ENCODE data around the gene OR10K2.
"Not testable (repeated sequence)": the region's sequence is repeated elsewhere in the genome, so short reads cannot be mapped to it uniquely, and the experiment has no call there.

OR10K2 gene, protein sequence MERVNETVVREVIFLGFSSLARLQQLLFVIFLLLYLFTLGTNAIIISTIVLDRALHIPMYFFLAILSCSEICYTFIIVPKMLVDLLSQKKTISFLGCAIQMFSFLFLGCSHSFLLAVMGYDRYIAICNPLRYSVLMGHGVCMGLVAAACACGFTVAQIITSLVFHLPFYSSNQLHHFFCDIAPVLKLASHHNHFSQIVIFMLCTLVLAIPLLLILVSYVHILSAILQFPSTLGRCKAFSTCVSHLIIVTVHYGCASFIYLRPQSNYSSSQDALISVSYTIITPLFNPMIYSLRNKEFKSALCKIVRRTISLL

DNA sequence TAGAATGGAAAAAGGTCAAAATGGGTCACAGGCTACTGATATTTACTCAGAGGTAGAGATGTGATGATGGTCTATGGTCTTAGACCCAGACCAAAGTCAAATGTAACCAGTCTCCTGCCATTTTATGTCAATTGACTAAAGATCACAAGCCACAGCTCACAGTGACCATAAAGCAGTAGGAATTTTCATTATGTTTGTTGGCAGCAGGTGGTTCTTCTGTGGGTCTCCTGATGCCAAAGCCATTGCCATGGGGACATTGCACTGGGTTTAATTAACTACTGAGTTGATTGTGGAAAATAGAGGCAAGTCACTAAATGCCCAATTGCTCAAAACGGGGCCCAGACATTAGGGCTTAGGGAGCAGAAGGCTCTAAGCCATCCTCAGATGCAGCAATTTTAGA is at the start of gene OR10K2:
OR10K2 (minus strand) TSS at position 101 of the 400 bp plus-strand sequence. CDS start 5,371 bp downstream, outside the sequence.
- DNase-seq (ENCODE audit: low read depth in 2 of 2) = no peak

- no peak for DNase-seq (ENCODE audit: low read depth in 2 of 2)
Observed at GRCh38 chr1:158471920-158472319, 45.9 kb upstream of the OR10K2 start, which contains the start of gene OR10R2. Gene OR10R2 (plus strand): TSS chr1:158472220. CDS start chr1:158472326, 106 bp downstream.

GRCh38 chr1:158461534-158461933 is 35.5 kb upstream of the OR10K2 start, which contains the start of gene OR10K1:
Gene OR10K1 (plus strand): TSS chr1:158461834. CDS start chr1:158465562, 3,728 bp downstream.
- no peak for DNase-seq (ENCODE audit: low read depth in 2 of 2)

DNA sequence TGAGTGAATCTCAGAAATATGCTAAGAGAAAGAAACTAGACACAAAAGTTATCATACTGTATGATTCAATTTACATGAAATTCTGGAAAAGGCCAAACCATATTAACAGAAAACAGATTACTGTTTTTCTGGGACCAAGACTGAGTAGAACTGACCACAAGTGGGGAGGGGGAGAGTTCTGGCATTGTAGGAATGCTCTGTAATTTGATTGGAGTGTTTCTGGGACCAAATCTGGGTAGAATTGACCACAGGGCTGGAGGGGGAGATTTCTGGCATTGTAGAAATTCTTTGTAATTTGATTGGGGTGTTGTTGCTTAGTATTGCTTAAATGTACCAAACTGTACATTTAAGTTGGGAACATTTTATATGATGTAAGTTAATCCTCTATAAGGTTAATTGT is 32.2 kb upstream of the OR10K2 start:
- DNase-seq (ENCODE audit: low read depth in 2 of 2) = no peak

DNA sequence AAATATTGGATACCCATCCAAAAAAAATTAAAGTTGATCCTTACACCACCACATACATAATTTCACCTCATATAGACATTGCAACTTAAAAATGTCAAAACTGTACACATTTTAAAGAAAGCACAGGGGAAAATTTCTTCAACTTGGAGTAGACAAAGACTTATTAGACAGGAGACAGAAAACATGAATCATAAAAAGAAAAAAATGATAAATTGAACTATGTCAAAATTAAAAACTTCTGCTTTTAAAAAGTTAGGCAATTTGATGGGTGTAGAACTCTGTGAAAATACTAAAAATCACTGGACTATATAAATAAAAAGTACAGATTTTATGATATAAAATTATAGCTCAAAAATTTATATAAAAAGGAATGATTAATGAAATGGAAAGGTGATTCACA is 31.2 kb upstream of the OR10K2 start:
- no peak for DNase-seq (ENCODE audit: low read depth in 2 of 2)

DNA sequence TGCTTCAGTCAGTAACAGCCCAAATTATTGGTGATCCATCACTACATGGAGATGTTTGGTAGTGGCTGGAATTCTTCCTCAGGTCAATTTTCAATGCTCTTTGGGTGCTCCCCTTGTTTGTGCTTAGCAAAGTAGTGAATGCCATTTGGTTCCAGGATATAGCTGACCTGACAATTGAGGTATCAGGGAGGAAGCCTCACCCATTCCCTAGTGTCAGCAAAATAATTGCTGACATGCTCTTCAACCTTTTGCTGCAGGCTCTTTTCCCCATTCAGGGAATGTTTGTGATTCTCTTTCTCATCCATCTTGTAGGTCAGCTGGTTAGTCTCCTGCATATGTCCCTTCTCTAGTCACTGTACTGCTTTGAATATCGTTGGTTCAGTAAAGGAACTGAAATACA is 28.5 kb upstream of the OR10K2 start:
- DNase-seq (ENCODE audit: low read depth in 2 of 2) = no peak

DNA sequence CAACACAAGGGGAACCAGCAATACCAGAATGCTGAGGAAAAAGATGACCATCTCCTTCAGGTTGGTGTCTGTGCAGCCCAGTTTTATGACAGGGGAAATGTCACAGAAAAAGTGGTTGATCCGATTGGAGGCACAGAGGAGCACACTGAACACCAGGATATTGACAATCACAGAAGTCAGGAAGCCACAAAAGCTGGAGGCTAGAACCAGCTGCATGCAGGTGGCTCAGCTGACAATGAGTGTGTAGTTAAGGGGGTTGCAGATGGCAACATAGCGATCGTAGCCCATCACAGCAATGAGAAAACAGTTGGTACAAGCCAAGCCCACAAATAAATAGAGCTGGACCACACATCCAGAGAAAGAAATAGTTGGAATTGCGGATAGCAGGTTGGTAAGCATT is 19.3 kb upstream of the OR10K2 start:
- DNase-seq (ENCODE audit: low read depth in 2 of 2) = no peak

- no peak for DNase-seq (ENCODE audit: low read depth in 2 of 2)
Observed at GRCh38 chr1:158434741-158435140, 8.7 kb upstream of the OR10K2 start.

- DNase-seq (ENCODE audit: low read depth in 2 of 2) = not testable (repeated sequence)
Observed at GRCh38 chr1:158430163-158430562, 4.1 kb upstream of the OR10K2 start.

DNA sequence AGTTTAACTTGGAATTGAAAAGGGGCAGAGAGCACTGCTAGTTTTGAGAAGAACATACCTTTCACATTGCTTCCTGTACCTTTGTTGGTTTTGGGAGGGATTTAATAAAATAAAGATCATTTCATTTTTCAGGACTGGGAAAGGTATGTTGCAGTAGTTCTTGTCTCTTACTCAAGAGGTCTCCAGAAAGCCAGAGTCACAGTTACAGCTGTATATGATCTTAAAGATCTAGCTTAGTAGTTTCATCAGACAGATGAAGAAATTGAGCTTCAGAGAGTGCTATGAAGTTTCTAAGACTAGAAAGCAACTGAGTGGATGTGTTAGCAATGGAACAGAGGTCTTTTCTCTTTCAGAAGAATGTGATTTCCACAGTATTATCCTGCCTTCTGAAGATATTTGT is 1.0 kb downstream of the OR10K2 start:
- no peak for DNase-seq (ENCODE audit: low read depth in 2 of 2)

- DNase-seq (ENCODE audit: low read depth in 2 of 2) = no peak
Observed at GRCh38 chr1:158422212-158422611, 3.8 kb downstream of the OR10K2 start.

- DNase-seq (ENCODE audit: low read depth in 2 of 2) = no peak
Observed at GRCh38 chr1:158417586-158417985, 8.5 kb downstream of the OR10K2 start.

- DNase-seq (ENCODE audit: low read depth in 2 of 2) = no peak
Observed at GRCh38 chr1:158414651-158415345, 11.2 kb downstream of the OR10K2 start.

DNA sequence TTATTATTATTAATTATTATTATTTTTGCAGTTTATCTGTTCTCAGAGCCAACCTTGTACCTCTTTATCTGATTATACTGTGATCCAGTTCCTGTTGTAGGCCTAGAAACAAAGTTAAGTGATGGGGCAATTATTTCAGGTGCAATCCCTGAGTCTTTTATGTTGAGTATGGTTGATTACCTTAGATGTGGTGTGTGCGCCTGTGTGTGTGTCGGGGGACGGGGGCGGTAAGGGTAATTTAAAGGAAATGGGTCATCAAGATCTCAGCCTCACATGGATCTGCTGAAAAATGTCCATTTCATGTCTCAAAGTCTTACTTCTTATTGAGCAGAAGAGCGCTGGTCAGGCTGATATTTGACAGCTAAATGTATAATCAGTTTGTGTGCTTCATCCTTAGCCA is 18.9 kb downstream of the OR10K2 start:
- no peak for DNase-seq (ENCODE audit: low read depth in 2 of 2)

DNA sequence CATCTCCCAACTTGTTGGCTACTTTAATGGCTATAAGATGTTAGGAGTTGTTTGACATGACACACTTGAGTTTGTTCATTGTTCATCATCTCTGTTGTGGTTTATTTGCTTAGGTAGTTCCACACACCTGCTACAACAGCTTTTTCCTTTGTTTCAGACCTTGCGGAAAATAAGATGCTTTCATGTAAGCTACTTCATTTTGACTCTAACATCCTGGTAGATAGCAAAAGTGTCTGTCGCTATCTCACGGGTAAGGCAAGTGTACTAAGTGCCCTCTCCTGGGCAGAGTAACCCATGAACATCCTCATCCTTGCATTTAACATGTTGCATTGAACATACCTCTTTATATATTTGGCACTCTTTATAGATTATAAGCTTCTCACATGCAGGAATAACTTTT is 25.2 kb downstream of the OR10K2 start:
- DNase-seq (ENCODE audit: low read depth in 2 of 2) = no peak

DNA sequence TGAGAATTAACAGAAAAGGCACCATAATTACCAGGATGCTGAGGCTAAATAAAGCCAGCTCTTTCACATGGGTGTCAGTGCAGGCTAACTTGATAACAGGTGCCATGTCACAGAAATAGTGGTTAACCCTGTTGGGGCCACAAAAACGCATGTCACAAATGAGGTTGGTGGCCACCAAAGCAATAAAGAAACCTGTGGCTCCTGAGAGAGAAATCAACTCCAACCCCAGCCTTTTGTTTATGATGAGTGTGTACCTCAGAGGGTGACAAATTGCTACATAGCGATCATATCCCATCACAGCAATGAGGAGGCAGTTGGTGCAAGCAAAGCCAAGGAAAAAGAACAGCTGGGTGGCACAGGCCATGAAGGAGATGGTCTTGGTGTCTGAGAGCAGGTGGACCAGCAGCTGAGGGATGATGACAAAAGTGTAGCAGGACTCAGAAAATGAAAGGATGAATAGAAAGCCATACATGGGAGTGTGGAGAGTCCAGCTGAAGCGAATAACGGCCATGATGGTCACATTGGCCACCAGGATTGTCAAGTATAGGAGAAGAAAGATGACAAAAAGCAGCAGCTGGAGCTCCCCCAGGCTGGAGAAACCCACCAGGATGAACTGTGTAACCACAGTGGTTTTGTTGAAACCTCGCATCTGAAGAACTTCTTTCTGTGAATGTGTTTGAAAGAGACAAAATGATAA is 27.1 kb downstream of the OR10K2 start, which contains the start of gene OR10T2:
OR10T2 (minus strand) TSS at position 649 of the 697 bp plus-strand sequence; CDS start at position 649, 0 bp downstream.
- no peak for DNase-seq (ENCODE audit: low read depth in 2 of 2)

DNA sequence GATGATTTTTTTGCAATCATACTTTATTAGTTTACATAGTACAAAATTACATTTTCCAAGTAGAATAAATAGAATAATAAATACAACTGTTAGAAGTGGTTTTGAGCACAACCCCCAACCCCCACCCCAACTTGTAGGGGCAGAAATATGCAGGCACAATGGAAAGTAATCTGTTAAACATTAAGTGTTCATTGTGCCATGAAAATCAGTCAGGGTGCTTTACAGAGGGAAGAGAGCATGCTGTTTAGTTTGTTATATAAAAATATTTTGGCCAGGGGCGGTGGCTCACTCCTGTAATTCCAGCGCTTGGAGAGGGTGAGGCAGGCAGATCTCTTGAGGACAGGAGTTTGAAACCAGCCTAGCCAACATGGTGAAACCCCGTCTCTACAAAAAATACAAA is 29.4 kb downstream of the OR10K2 start:
- DNase-seq (ENCODE audit: low read depth in 2 of 2) = no peak

DNA sequence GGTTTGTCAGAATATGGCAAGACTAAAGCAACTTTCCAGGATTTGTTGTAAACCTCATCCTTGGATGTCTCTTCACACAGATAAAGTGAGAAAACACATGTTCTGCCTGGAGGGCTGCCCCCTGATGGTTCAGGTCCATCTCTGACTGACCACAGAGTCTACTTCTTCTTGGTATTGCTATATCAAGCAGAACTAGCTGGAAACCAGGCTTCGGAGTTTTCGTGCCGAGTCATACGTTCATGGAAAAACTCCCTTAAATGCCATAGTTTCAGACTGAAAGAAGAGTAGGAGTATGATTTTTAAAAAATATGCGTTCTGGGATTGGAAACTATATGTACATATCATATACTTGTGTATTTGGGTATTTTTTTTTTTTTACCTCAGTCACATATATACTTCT is 32.6 kb downstream of the OR10K2 start:
- no peak for DNase-seq (ENCODE audit: low read depth in 2 of 2)

GRCh38 chr1:158391099-158391498 is 34.9 kb downstream of the OR10K2 start:
- no peak for DNase-seq (ENCODE audit: low read depth in 2 of 2)

DNA sequence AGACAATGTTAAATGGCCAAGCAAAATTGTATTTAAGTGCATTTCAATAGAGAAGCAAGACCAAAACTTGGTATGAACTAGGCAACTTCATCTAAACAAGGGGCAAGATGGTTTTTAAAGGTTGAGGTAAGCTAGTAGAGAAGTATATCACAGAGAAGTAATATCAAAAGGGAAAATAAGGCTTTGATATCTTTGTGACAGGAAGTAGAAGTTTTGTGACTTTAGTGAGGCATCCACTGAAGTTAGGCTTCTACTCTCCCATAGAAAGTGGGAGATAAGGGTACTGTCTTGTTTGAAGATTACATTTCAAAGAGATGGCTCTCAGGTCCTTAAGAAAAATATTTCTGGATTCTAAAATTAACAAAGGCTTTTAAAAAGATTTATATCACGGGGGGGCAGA is 35.7 kb downstream of the OR10K2 start:
- DNase-seq (ENCODE audit: low read depth in 2 of 2) = no peak

- DNase-seq (ENCODE audit: low read depth in 2 of 2) = no peak
Observed at GRCh38 chr1:158374860-158375259, 51.2 kb downstream of the OR10K2 start.

- not testable (repeated sequence) for DNase-seq (ENCODE audit: low read depth in 2 of 2)
Observed at GRCh38 chr1:158374101-158374500, 51.9 kb downstream of the OR10K2 start.
